Mesenteric fat pad (tissue), 1 donor: ENCODE data around the gene NPR3. TPM values are rescaled to one million over a fixed set of nuclear protein-coding genes. Genes with fewer than 3 reads are reported as not detected.

ENCODE experiments used
- DNase-seq: peaks from one replicate; pipeline ENCODE4 v3.0.0-alpha.2; 2020; ENCODE audit warnings: low spot score
- long read RNA-seq: library from polyadenylated mRNA; unstranded; transcript quantifications from one replicate; pipeline ENCODE4 v2.0.0, GENCODE V29; 2020
- total RNA-seq: library from RNA; stranded (reverse); fragmentation: NEBNext Ultra II Directional; extraction: Animal tissue kit (Norgen Biotek cat#: 25700); gene quantifications from one replicate; pipeline ENCODE4 v1.2.1, GENCODE V29; 2021
- donor health status: DM: yes; HTN: yes; CAD: no.

NPR3 gene, protein sequence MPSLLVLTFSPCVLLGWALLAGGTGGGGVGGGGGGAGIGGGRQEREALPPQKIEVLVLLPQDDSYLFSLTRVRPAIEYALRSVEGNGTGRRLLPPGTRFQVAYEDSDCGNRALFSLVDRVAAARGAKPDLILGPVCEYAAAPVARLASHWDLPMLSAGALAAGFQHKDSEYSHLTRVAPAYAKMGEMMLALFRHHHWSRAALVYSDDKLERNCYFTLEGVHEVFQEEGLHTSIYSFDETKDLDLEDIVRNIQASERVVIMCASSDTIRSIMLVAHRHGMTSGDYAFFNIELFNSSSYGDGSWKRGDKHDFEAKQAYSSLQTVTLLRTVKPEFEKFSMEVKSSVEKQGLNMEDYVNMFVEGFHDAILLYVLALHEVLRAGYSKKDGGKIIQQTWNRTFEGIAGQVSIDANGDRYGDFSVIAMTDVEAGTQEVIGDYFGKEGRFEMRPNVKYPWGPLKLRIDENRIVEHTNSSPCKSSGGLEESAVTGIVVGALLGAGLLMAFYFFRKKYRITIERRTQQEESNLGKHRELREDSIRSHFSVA
- 43.3 TPM for total RNA-seq
- long read RNA-seq, full-length matches to known transcripts, result 37 of 89 reads
- long read RNA-seq, partial matches to known transcripts, result 8 of 89 reads
- long read RNA-seq, other reads (novel, unspliced or antisense), result 44 of 89 reads

- no peak for DNase-seq
These were observed at the start of gene NPR3 for GRCh38 chr5:32710550-32711361. TSS of gene NPR3 (plus strand) at chr5:32711321. CDS start at chr5:32711777, 456 bp downstream.

DNA sequence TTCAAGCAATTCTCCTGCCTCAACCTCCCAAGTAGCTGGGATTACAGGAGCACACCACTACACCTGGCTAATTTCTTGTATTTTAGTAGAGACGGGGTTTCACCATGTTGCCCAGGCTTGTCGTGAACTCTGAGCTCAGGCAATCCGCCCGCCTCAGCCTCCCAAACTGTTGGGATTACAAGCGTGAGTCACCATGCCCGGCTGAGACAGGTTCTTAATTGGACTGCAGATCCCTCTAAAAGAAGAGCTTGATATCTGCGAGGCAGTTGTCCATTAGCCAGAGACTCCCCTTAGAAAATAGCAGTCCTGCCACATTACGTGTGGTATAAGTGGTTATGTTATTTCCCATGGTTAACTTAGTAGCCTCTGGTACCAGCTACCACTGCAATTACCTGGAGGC is 46.6 kb upstream of the NPR3 start:
- DNase-seq, result no peak

DNA sequence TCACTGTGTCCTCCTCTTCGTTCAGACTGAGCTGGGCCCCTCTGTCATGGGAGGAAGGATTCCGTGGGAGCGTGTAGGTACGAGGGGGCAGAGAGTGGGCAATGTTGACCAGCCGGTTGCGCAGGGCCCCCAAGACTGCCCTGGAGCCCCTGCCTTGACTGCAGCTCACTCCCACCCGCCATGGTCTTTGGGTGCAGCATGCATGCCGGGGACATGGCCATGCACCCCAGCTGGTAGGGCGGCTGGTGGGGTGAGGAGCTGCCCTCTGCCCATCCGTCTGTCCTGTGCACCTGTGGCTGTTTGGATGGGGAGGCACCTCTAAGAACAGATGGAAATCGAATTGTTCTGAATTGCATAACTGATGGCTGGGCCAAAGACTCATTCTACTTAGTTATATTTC is 42.6 kb upstream of the NPR3 start:
- no peak for DNase-seq

DNA sequence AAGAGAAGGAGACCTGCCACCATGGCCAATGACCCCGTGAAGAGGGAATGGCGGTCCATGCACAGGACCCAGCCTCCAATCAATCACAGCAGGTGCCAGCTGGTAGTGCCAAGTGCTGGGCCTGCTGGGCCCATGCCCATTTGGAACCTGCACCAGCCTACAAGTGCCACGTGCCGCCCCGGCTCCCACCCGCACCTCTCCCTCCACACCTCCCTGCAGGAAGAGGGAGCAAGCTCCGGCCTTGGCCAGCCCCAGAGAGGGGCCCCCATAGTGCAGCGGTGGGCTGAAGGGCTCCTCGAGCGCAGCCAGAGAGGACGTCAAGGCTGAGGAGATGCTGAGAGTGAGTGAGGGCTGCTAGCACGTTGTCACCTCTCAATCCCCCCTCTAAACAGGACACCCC is 37.8 kb upstream of the NPR3 start:
- no peak for DNase-seq

DNA sequence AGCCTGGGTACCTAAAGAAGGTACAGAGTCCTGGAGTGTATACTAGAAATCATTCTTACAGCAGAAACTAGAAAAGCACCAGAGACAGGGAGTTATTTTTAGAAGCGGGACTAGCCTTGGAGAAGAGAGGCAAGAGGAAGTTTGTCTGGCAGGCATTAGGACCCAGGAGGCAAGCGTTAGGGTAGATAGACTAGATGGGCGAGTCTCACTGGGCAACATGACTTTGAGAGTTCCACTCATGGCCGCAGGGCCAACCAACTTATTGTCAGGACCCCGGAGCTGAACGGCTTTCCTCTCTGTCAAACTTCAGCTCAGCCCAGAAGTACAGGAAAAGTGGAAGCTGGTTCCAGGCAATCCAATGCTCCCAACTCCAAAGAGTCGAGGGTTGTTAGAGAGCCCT is 34.1 kb upstream of the NPR3 start:
- no peak for DNase-seq

DNA sequence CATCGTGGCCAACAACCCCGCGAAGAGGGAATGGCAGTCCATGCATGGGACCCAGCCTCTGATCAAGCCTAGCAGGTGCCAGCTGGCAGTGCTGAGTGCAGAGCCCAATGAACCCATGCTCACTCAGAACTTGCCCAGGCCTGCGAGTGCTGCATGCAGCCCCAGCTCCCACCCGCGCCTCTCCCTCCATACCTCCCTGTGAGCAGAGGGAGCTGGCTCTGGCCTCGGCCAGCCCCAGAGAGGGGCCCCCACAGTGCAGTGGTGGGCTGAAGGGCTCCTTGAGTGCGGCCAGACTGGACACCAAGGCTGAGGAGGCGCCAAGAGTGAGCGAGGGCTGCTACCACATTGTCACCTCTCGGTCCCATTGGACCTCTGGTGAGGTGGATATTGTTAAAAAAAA is 32.6 kb upstream of the NPR3 start:
- no peak for DNase-seq

- DNase-seq, result no peak
These were observed 31.9 kb upstream of the NPR3 start for GRCh38 chr5:32679218-32679617.

- DNase-seq, result no peak
These were observed 30.9 kb upstream of the NPR3 start for GRCh38 chr5:32680183-32680582.

DNA sequence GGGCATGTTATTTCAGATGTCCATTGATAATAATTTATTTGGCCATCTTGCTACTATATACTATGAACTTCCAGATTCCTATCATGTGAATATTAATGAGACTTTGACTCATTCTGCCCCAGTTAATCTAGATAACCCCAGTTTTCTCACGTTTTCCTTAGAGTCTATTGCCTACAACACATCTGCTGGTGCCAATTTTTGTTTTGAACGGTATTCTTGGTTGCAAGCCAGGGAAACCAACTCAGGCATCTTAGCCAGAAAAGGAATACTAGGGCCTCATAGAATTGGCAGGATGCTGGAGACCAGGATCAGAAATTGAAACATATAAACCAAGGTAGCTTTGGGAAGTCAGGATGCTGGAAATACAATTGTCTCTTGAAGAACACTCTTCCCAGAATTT is 28.0 kb upstream of the NPR3 start:
- DNase-seq, result no peak

- no peak for DNase-seq
These were observed 26.9 kb upstream of the NPR3 start for GRCh38 chr5:32684260-32684659.

- no peak for DNase-seq
These were observed 24.2 kb upstream of the NPR3 start for GRCh38 chr5:32686799-32687498.

GRCh38 chr5:32687499-32687831 is 23.7 kb upstream of the NPR3 start:
- DNase-seq, result no peak

DNA sequence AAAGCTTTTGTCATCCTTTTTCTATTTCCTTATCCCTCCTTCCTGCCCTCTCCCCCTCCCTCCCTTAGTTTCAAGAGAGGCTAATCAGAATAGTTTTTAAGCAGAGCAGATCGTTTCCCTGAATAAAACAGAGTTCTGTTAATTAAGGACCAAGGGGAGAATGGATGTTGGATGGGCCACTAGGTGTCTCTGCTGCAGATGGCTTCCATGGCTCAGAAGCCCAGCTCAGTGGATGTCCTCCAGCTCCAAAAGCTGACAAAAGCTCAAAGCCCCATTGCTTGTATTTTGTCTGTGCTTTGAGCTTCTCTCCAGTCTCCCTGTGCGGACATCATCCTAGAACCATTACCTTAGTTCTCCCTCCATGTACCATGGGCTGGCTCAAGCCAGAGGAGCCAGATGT is 21.0 kb upstream of the NPR3 start:
- no peak for DNase-seq

- DNase-seq, result no peak
These were observed 20.5 kb upstream of the NPR3 start for GRCh38 chr5:32690666-32691065.

DNA sequence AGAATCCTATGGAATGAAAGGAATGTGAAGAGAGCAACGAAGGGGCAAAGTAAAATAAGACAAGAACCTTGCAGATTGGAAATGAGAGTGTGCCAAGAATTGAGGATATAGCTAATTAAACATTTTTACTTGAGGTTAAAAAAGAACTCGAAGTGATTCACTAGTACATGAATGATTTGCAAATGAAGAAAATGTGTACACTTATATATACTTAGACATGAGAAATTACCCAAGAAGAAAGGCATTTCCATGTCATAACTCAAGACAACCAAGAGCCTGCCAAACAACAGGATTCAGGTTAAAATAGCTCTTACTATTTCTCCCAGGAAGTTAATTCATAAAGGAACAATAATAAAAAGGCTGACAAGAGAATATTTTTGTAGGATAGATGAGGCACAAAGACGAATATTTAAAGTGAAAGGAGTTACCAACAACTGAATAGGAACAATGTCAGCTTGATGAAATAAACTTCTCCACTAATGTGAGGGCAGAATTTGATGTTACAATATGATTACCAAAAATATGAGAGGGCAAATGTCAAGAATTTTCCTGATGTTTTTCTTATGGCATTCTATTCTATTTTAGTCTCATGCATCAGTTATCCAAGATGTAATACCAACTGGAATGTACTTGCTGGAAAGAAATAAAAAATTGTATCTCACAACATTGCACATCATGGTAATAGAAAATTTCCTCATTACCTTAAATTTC is 18.9 kb upstream of the NPR3 start:
- no peak for DNase-seq

DNA sequence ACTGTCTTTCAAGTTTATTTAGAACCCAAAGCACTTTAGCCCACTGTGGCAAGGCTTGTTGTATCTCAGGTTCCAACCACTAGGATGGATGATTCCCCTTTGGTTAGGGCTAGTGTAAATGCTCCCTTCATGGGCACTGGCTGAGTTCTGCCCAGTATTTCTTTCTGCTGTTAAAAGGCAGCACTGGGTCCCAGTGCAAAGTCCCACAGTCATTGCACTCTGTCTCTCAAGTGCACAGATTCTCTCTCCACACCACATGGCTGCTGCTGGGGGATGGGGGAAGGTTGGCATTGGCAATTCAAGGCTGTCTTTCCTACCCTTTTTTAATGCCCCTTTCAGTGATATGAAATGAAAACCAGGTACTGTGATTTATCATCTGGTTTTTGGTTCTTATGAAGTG is 7.2 kb upstream of the NPR3 start:
- no peak for DNase-seq

DNA sequence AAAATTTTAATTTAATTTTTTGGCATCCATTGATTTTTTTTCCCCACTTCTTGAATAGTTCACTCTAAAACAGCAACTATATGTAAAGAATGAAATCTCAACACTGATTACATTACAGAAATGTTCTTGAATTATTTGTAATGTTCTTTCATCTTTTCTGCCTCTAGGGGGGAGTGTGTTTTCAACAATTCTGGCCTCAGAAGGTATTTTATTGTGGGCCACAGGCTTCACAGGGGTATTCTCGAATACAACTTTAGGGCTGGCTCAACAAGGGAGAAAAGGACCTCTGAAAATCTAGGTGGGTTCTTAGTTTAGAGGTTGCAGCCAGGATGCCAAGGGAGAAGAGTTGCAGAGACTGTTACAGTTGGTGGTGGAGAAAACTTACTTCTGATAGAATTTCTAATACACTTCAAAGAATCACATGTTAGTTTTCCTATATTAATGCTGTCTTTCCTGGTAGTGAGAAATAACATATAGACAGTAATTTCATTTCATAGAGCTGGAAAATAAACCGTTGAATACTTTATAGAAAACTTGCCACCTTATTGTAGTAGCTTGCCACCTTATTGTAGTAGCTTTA is 3.6 kb upstream of the NPR3 start:
- DNase-seq, result no peak

GRCh38 chr5:32708949-32709348 is 2.2 kb upstream of the NPR3 start:
- no peak for DNase-seq

GRCh38 chr5:32709750-32710549 is 1.2 kb upstream of the NPR3 start:
- no peak for DNase-seq

- no peak for DNase-seq
These were observed 200 bp downstream of the NPR3 start for GRCh38 chr5:32711362-32711680.
